GM23338 (cell line): Measurements from ENCODE around the gene TMEM143. TPM values are rescaled to one million over a fixed set of nuclear protein-coding genes. Genes with fewer than 3 reads are reported as not detected.
"Not testable (repeated sequence)": the region's sequence is repeated elsewhere in the genome, so short reads cannot be mapped to it uniquely, and the experiment has no call there.

Experiments used
- ATAC-seq: fragments of 200-7000 bp; cut with Tn5 transposase; 3 replicates; pipeline ENCODE4 v1.9.1; 2020
- DNase-seq: peaks from one replicate; pipeline ENCODE4 v3.0.0-alpha.2; 2015; ENCODE audit warnings: low spot score
- H2AFZ ChIP-seq: fragments of 200-600 bp; sonication (generic); 2 replicates; pipeline ENCODE4 v1.8.0; 2016; ENCODE audit warnings: antibody characterized with exemption, mild to moderate bottlenecking, moderate library complexity
- H3F3A ChIP-seq: fragments of 200-600 bp; sonication (generic); replicated peaks from 2 replicates; pipeline ENCODE4 v1.8.0; 2017; ENCODE audit warnings: antibody characterized with exemption, mixed run types, low read depth
- H3K27ac ChIP-seq: fragments of 200-600 bp; sonication (generic); 2 replicates; pipeline ENCODE4 v1.6.1; 2016; ENCODE audit warnings: low read depth
- H3K27me3 ChIP-seq: fragments of 200-600 bp; sonication (generic); 2 replicates; pipeline ENCODE4 v1.8.0; 2016; ENCODE audit warnings: mild to moderate bottlenecking, mixed run types, moderate library complexity; ENCODE audit not compliant: insufficient read depth
- H3K36me3 ChIP-seq: fragments of 200-600 bp; sonication (generic); 2 replicates; pipeline ENCODE4 v1.8.0; 2016; ENCODE audit warnings: mild to moderate bottlenecking; ENCODE audit not compliant: insufficient read depth
- H3K4me1 ChIP-seq: fragments of 200-600 bp; sonication (generic); 2 replicates; pipeline ENCODE4 v1.8.0; 2016; ENCODE audit warnings: mild to moderate bottlenecking, moderate library complexity; ENCODE audit not compliant: insufficient read depth
- H3K4me2 ChIP-seq: fragments of 200-600 bp; sonication (generic); 2 replicates; pipeline ENCODE4 v1.7.1; 2017; ENCODE audit warnings: mixed run types
- H3K4me3 ChIP-seq: fragments of 200-600 bp; sonication (generic); 2 replicates; pipeline ENCODE4 v1.6.1; 2016; ENCODE audit warnings: mixed run types
- H3K79me2 ChIP-seq: fragments of 200-600 bp; sonication (generic); replicated peaks from 2 replicates; pipeline ENCODE4 v1.8.0; 2017; ENCODE audit warnings: mild to moderate bottlenecking; ENCODE audit not compliant: insufficient read depth
- H3K9me2 ChIP-seq: fragments of 200-600 bp; sonication (generic); 2 replicates; pipeline ENCODE4 v1.8.0; 2017; ENCODE audit not compliant: insufficient read depth
- H4K20me1 ChIP-seq: fragments of 200-600 bp; sonication (generic); replicated peaks from 2 replicates; pipeline ENCODE4 v1.8.0; 2017; ENCODE audit warnings: mild to moderate bottlenecking; ENCODE audit not compliant: insufficient read depth
- H3K27ac Mint-ChIP-seq: 2 replicates; pipeline ENCODE4 v1.8.0; 2020; ENCODE audit warnings: inconsistent platforms, mild to moderate bottlenecking, moderate library complexity, mixed read lengths
- H3K27me3 Mint-ChIP-seq: 3 replicates; pipeline ENCODE4 v1.8.0; 2022; ENCODE audit warnings: low read depth, mild to moderate bottlenecking, moderate library complexity, mixed read lengths, inconsistent platforms; ENCODE audit not compliant: insufficient read depth, poor library complexity
- H3K36me3 Mint-ChIP-seq: 3 replicates; pipeline ENCODE4 v1.8.0; 2021; ENCODE audit warnings: low read depth, mild to moderate bottlenecking, inconsistent platforms, moderate library complexity, mixed read lengths
- H3K4me1 Mint-ChIP-seq: 3 replicates; pipeline ENCODE4 v1.8.0; 2020; ENCODE audit warnings: mild to moderate bottlenecking, inconsistent platforms, mixed read lengths
- H3K4me3 Mint-ChIP-seq: 3 replicates; pipeline ENCODE4 v1.8.0; 2021; ENCODE audit warnings: moderate library complexity, mild to moderate bottlenecking, inconsistent platforms, mixed read lengths
- H3K9me3 Mint-ChIP-seq: 3 replicates; pipeline ENCODE4 v1.8.0; 2020; ENCODE audit warnings: moderate library complexity, mild to moderate bottlenecking, inconsistent platforms, mixed read lengths
- JUNB ChIP-seq: IDR thresholded peaks from one replicate; pipeline ENCODE4 v1.6.1; 2016; ENCODE audit warnings: antibody characterized with exemption; ENCODE audit not compliant: unreplicated experiment
- POLR2AphosphoS5 ChIP-seq: IDR thresholded peaks from 2 replicates; pipeline ENCODE4 v1.6.1; 2016; ENCODE audit warnings: antibody characterized with exemption, low read depth
- ZNF114 ChIP-seq: fragments of 250-450 bp; sonication (Bioruptor Pico); IDR thresholded peaks from 2 replicates; pipeline ENCODE4 v1.5.0; 2020; ENCODE audit warnings: mild to moderate bottlenecking, moderate library complexity
- ZNF331 ChIP-seq: fragments of 250-450 bp; sonication (Bioruptor Pico); IDR thresholded peaks from 2 replicates; pipeline ENCODE4 v1.5.0; 2020; ENCODE audit warnings: low read depth, mild to moderate bottlenecking, moderate library complexity
- polyA plus RNA-seq: library from polyadenylated mRNA; unstranded; fragments of >200 nt; fragmentation: Nextera tagmentation; extraction: Ambion mirVana; gene quantifications from 2 replicates; pipeline ENCODE4 v1.2.1, GENCODE V29; 2016
- total RNA-seq: library from RNA; depleted of rRNA; stranded (reverse); fragments of >200 nt; shearing (Covaris generic); gene quantifications from 2 replicates; pipeline ENCODE4 v1.2.3, GENCODE V29; 2014
- TF ChIP-seq, protein P1 (sequence below): fragments of 250-450 bp; sonication (Bioruptor Pico); IDR thresholded peaks from 2 replicates; pipeline ENCODE4 v1.5.0; 2020; ENCODE audit warnings: mild to moderate bottlenecking, moderate library complexity
- TF ChIP-seq, protein P2 (sequence below): IDR thresholded peaks from one replicate; pipeline ENCODE4 v1.6.1; 2018; ENCODE audit warnings: antibody characterized with exemption; ENCODE audit not compliant: unreplicated experiment

The TMEM143 gene
- total and polyA plus RNA-seq, 2 experiments from 2014 or later: 12.8 to 15.0 TPM

DNA sequence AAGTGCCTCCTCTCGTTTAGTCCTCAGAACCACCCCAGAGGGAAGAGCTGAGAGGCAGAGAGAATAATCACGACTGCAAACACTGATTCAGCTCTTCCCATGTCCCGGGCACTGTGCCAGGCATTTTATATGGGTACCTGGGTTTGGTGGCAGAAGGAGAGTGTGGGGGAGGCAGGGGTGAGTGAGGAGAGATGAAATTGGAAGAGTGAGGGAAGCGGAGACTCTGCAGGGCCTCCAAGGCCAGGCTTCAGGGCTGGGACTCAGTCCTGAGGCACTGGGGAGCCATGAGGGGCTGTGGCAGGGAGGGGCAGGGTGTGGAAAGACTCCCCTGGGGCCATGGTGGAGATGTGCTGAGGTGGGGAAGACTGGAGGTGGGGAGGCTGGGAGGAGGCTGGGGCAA is 9.2 kb upstream of the TMEM143 start:
- Histone ChIP-seq H3K4me2 (no peak overlapping the region), H3K9me2 (no peaks in the 10 kb centered on the region), H3K4me3 (no peak overlapping the region), H3K79me2 (no peaks in the 10 kb centered on the region), H3K27ac (no peak overlapping the region), H4K20me1 (no peaks in the 10 kb centered on the region), H3K36me3 (no peaks in the 10 kb centered on the region), H2AFZ (no peak overlapping the region), H3F3A (no peaks in the 10 kb centered on the region), H3K4me1 (no peaks in the 10 kb centered on the region), H3K27me3 (no peaks in the 10 kb centered on the region)
- H3K27ac Mint-ChIP-seq: no peak overlapping the region
- H3K36me3 Mint-ChIP-seq: no peaks in the 10 kb centered on the region
- no peak overlapping the region; the same call in 2 of the 3 replicates for H3K4me3 Mint-ChIP-seq
- ATAC-seq (no peak), DNase-seq (no peak)
- H3K27me3 Mint-ChIP-seq: peaks cover 16% of the 10 kb centered on the region
- TF ChIP-seq POLR2AphosphoS5 (no peak), ZNF114 (no peak), JUNB (no peak), ZNF331 (CRISPR knock-in tag) (no peak)
- TF ChIP-seq, protein P1, sequence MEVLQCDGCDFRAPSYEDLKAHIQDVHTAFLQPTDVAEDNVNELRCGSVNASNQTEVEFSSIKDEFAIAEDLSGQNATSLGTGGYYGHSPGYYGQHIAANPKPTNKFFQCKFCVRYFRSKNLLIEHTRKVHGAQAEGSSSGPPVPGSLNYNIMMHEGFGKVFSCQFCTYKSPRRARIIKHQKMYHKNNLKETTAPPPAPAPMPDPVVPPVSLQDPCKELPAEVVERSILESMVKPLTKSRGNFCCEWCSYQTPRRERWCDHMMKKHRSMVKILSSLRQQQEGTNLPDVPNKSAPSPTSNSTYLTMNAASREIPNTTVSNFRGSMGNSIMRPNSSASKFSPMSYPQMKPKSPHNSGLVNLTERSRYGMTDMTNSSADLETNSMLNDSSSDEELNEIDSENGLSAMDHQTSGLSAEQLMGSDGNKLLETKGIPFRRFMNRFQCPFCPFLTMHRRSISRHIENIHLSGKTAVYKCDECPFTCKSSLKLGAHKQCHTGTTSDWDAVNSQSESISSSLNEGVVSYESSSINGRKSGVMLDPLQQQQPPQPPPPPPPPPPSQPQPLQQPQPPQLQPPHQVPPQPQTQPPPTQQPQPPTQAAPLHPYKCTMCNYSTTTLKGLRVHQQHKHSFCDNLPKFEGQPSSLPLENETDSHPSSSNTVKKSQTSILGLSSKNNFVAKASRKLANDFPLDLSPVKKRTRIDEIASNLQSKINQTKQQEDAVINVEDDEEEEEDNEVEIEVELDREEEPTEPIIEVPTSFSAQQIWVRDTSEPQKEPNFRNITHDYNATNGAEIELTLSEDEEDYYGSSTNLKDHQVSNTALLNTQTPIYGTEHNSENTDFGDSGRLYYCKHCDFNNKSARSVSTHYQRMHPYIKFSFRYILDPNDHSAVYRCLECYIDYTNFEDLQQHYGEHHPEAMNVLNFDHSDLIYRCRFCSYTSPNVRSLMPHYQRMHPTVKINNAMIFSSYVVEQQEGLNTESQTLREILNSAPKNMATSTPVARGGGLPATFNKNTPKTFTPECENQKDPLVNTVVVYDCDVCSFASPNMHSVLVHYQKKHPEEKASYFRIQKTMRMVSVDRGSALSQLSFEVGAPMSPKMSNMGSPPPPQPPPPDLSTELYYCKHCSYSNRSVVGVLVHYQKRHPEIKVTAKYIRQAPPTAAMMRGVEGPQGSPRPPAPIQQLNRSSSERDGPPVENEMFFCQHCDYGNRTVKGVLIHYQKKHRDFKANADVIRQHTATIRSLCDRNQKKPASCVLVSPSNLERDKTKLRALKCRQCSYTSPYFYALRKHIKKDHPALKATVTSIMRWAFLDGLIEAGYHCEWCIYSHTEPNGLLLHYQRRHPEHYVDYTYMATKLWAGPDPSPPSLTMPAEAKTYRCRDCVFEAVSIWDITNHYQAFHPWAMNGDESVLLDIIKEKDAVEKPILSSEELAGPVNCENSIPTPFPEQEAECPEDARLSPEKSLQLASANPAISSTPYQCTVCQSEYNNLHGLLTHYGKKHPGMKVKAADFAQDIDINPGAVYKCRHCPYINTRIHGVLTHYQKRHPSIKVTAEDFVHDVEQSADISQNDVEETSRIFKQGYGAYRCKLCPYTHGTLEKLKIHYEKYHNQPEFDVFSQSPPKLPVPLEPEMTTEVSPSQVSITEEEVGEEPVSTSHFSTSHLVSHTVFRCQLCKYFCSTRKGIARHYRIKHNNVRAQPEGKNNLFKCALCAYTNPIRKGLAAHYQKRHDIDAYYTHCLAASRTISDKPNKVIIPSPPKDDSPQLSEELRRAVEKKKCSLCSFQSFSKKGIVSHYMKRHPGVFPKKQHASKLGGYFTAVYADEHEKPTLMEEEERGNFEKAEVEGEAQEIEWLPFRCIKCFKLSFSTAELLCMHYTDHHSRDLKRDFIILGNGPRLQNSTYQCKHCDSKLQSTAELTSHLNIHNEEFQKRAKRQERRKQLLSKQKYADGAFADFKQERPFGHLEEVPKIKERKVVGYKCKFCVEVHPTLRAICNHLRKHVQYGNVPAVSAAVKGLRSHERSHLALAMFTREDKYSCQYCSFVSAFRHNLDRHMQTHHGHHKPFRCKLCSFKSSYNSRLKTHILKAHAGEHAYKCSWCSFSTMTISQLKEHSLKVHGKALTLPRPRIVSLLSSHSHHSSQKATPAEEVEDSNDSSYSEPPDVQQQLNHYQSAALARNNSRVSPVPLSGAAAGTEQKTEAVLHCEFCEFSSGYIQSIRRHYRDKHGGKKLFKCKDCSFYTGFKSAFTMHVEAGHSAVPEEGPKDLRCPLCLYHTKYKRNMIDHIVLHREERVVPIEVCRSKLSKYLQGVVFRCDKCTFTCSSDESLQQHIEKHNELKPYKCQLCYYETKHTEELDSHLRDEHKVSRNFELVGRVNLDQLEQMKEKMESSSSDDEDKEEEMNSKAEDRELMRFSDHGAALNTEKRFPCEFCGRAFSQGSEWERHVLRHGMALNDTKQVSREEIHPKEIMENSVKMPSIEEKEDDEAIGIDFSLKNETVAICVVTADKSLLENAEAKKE (CRISPR knock-in tag): no peak
- TF ChIP-seq, protein P2, sequence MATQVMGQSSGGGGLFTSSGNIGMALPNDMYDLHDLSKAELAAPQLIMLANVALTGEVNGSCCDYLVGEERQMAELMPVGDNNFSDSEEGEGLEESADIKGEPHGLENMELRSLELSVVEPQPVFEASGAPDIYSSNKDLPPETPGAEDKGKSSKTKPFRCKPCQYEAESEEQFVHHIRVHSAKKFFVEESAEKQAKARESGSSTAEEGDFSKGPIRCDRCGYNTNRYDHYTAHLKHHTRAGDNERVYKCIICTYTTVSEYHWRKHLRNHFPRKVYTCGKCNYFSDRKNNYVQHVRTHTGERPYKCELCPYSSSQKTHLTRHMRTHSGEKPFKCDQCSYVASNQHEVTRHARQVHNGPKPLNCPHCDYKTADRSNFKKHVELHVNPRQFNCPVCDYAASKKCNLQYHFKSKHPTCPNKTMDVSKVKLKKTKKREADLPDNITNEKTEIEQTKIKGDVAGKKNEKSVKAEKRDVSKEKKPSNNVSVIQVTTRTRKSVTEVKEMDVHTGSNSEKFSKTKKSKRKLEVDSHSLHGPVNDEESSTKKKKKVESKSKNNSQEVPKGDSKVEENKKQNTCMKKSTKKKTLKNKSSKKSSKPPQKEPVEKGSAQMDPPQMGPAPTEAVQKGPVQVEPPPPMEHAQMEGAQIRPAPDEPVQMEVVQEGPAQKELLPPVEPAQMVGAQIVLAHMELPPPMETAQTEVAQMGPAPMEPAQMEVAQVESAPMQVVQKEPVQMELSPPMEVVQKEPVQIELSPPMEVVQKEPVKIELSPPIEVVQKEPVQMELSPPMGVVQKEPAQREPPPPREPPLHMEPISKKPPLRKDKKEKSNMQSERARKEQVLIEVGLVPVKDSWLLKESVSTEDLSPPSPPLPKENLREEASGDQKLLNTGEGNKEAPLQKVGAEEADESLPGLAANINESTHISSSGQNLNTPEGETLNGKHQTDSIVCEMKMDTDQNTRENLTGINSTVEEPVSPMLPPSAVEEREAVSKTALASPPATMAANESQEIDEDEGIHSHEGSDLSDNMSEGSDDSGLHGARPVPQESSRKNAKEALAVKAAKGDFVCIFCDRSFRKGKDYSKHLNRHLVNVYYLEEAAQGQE: no peak
- H3K4me1 Mint-ChIP-seq: peaks cover 2% of the 10 kb centered on the region; the same call in 1 of the 3 replicates
- H3K9me3 Mint-ChIP-seq: no peaks in the 10 kb centered on the region

DNA sequence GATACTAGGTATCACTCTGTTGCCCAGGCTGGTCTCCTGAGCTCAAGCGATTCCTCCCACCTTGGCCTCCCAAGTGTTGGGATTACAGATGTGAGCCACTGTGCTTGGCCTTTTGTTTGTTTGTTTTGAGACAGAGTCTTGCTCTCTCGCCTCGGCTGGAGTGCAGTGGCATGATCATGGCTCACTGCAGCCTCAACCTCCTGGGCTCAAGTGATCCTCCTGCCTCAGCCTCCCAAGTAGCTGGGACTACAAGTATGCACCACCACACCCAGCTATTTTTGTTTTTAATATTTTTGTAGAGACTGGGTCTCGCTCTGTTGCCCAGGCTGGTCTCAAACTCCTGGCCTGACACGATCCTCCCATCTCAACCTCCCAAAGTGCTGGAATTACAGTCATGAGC is 8.0 kb upstream of the TMEM143 start:
- H3F3A ChIP-seq, H3K27ac ChIP-seq, H3K9me2 ChIP-seq, H3K27ac Mint-ChIP-seq, H3K4me3 ChIP-seq, DNase-seq, H3K4me1 ChIP-seq, H4K20me1 ChIP-seq, H3K4me1 Mint-ChIP-seq, ATAC-seq, H3K4me3 Mint-ChIP-seq, H3K27me3 ChIP-seq, H3K9me3 Mint-ChIP-seq, H3K36me3 ChIP-seq, H3K4me2 ChIP-seq, H3K36me3 Mint-ChIP-seq, H3K79me2 ChIP-seq, H2AFZ ChIP-seq: not testable (repeated sequence)
- peaks cover 14% of the 10 kb centered on the region for H3K27me3 Mint-ChIP-seq
